GM20431 (cell line): Measurements from ENCODE around the gene RCL1.
"Not testable (repeated sequence)": the region's sequence is repeated elsewhere in the genome, so short reads cannot be mapped to it uniquely, and the experiment has no call there.

Experiments
- in situ Hi-C: fragments of 300-500 bp; cut with MseI, MboI; formaldehyde crosslinking; loops from one replicate; pipeline ENCODE4 v1.15.0; 2020; ENCODE audit warnings: low sequenced_read_pairs; ENCODE audit not compliant: unreplicated experiment

The RCL1 gene

DNA sequence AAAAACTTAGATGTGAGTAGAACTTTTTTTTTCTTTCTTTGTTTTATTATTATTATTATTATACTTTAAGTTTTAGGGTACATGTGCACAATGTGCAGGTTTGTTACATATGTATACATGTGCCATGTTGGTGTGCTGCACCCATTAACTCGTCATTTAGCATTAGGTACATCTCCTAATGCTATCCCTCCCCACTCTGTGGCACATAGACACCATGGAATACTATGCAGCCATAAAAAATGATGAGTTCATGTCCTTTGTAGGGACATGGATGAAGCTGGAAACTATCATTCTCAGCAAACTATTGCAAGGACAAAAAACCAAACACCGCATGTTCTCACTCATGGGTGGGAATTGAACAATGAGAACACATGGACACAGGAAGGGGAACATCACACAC lies 17.8 kb upstream of the RCL1 start:
- in situ Hi-C loops, result loop anchor here (25.0 kb wide), 2 partner anchors 162 to 662 kb away; partner anchors contain the start of gene PLGRKT

DNA sequence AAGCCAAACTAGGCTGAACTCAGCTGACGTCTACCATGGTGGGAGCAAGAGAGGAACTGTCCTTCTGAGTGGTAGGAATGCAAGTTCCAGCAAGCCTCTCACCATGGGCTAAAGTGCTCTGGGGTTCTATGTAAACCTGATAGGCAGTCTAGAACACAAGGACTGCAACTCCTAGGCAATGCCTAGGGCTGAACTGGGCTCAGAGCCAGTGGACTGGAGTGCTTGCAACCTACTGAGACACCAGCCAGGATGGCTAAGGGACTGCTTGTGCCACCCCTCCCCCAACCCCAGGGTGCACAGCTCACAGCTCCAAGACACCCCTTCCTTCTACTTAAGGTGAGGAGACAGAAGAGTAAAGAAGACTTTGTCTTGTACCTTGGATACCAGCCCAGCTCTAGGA lies 12.1 kb upstream of the RCL1 start:
- in situ Hi-C loops, result no loop called here

DNA sequence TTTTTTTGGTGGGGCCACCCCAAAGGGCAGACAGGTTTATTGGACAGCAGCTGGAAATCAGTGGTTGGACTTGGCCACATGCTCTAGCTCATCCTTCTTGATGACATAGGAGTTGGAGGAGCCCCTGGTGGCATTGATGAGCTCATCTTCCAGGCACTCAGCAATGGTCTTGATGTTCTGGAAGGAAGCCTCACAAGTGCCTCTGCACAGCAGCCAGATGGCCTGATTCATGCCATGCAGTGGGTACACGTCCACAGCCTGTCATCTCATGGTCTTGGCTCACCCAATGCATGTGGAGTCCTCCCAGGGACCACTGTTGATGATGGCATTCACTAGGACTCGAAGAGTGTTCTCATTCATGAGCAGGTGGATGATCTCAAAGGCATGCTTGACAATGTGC lies 11.3 kb upstream of the RCL1 start:
- in situ Hi-C loops, result no loop called here

DNA sequence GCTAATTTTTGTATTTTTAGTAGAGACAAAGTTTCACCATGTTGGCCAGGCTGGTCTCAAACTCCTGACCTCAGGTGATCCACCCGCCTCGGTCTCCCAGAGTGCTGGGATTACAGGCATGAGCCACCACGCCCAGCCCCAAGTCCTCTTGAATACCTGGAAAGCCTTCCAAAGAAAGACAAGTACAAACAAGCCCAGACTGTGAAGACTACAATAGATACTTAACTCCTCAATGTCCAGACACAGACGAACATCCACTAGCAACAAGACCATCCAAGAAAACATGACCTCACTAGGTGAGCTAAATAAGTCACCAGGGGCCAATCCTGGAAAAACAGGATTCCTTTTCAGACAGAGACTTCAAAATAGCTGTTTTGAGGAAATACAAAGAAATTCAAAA lies 9.6 kb upstream of the RCL1 start:
- in situ Hi-C loops, result not testable (repeated sequence)

DNA sequence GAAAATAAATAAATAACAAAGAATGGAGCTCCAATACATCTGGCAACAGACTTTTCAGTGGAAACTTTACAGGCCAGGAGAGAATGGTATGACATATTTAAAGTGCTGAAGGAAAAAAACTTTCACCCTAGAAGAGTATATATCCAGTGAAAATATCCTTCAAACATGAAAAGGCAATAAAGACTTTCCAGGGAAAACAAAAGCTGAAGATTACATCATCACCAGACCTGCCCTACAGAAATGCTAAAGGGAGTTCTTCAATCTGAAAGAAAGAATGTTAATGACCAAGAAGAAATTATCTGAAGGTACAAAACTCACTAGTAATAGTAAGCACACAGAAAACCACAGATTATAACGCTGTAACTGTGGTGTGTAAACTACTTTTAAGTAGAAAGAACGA lies 8.3 kb upstream of the RCL1 start:
- in situ Hi-C loops, result no loop called here

DNA sequence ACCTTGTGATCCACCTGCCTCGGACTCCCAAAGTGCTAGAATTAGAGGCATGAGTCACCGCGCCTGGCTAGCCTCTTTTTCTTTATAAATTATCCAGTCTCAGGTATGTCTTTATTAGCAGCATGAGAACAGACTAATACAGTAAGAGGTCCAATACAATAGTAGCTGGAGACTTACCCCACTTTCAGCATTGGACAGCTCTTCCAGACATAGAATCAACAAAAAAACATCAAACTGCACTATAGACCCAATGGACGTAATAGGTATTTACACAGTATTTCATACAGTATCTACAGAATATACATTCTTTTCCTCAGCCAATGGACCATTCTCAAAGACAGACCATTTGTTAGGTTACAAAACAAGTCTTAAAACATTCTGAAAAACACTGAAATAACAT lies 6.1 kb upstream of the RCL1 start:
- in situ Hi-C loops, result no loop called here

DNA sequence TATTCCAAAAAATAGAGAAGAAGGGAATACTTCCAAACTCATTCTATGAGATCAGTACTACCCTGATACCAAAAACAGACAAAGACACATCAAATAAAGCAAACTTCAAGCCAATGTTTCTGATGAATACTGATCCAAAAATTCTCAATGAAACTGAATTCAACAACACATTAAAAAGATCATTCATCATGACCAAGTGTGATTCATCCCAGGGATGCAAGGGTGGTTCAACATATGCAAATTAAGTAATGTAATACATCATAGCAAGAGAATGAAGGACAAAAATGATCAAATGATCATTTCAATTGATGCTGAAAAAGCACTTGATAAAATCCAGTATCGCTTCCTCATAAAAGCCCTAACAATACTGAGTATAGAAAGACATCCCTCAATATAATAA lies 4.9 kb upstream of the RCL1 start:
- in situ Hi-C loops, result no loop called here

DNA sequence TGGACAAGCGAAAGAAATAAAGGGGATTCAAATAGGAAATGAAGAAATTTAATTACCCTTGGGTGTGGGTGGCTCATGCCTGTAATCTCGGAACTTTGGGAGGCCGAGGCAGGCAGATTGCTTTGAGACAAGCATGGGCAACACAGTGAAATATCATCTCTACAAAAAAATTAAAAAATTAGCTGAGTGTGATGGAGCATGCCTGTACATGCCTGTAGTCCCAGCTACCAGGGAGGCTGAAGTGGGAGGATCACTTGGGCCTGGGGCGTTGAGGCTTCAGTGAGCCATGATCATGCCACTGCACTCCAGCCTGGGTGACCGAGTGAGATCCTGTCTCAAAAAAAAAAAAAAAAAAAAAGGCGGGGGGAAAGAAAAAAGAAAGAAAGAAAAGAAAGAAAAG lies 4.0 kb upstream of the RCL1 start:
- in situ Hi-C loops, result no loop called here

DNA sequence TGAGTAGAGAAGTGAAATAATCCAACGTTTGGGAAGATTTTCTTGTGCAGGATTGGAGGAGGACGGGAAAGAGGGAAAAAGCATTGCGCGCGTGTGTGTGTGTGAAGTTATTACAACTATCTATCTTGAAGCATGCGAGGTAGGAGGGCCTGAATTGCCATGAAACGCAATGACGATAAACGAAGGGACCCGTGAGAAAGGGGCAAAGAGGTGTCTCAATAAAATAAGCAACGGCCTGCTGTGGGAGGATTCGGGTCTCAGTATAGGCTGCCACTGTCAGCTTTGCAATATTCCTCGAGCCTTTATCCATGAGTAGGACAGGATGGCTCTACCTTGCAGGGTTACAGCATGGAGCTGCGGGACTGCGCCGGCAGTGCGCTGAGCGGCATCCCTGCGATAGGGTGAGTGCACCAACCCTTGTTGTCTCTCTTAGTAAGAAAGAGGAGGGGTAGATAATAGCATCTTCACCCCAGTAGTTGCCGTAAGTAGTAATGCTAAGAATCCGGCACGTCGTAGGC lies 631 bp upstream of the RCL1 start:
- in situ Hi-C loops, result no loop called here

DNA sequence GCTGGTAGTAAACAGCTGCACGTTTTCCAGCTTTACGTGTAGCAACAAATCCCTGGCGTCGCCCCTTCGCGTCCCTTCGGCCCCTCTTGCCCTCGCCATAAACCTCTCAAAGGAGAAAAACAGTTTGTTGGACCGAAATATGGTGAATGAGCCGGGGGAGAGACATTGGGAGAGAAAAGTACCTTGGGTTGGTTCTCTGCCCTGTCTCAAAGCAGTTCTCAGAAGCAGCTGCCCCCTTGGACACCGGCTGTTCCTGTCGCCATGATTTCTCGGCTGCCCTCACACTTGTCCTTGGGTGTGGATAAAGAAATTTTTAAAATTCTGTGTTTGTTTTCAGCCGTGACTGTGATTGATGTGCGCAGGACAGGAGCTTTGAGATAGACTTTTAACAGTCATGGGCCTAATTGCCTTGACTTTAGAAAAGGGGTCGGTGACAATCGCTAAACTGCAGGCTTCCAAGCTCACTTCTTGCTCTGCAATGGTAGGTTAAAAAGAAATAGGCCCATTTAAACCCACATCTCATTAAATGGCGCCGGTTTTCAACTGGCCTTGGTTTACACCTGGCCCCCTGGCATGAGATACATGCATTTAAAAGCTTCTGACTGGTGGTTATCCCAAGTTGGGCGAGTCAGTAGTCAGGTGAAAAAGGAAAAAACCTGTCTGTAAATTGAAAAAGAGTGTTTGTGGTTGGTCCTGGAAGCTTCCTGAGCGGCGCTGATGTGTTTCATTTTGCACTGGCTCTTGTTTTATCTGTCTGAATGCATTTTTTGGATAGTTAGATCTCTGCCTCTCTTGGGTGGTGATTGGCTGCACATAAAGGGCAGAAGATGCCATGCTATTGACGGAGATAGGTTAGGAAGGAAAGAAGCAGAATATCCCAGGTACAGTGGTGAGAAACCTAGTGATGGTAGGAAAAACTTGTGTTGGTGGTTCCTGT lies 983 bp downstream of the RCL1 start:
- in situ Hi-C loops, result no loop called here

DNA sequence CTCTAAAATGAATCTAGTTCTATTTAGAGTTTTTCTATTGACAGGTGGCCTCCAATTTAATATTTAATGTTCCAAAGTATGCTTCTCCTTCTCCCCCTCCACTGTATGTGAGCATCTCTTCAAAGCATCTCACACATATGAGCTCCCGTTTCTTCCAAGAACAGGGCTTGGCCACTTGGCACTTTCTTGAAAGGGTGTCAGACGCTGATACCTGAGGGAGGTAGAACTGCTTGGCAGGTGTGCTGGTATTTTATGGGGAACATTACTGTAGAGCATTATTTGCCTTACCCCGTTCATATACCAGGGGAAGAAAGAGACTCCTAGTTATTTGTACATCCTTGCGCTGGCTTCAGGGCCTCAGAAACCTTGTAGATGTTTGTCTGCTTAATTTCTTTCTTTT lies 1.9 kb downstream of the RCL1 start:
- in situ Hi-C loops, result no loop called here

DNA sequence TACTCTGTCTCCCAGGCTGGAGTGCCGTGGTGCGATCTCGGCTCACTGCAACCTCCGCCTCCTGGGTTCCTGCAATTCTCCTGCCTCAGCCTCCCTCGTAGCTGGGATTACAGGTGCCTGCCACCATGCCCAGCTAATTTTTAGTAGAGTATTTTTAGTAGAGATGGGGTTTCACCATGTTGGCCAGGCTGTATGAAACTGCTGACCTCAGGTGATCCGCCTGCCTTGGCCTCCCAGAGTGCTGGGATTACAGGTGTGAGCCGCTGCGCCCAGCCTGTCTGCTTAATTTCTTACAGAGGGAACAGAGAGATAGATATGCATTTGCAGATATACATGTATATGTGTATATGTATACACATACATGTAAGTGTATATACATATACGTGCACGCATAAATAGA lies 2.4 kb downstream of the RCL1 start:
- in situ Hi-C loops, result not testable (repeated sequence)

DNA sequence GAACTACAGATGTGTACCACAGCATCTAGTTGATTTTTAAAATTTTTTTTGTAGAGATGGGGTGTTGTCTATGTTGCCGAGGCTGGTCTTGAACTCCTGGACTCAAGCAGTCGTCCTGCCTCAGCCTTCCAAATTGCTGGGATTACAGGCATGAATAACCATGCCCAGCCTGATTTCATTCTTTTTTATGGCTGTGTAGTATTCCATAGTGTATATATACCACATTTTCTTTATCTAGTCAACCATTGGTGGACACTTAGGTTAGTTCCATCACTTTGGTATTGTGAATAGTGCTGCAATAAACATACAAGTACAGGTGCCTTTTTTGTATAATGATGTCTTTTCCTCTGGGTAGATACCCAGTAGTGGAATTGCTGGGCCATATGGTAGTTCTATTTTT lies 3.8 kb downstream of the RCL1 start:
- in situ Hi-C loops, result no loop called here

DNA sequence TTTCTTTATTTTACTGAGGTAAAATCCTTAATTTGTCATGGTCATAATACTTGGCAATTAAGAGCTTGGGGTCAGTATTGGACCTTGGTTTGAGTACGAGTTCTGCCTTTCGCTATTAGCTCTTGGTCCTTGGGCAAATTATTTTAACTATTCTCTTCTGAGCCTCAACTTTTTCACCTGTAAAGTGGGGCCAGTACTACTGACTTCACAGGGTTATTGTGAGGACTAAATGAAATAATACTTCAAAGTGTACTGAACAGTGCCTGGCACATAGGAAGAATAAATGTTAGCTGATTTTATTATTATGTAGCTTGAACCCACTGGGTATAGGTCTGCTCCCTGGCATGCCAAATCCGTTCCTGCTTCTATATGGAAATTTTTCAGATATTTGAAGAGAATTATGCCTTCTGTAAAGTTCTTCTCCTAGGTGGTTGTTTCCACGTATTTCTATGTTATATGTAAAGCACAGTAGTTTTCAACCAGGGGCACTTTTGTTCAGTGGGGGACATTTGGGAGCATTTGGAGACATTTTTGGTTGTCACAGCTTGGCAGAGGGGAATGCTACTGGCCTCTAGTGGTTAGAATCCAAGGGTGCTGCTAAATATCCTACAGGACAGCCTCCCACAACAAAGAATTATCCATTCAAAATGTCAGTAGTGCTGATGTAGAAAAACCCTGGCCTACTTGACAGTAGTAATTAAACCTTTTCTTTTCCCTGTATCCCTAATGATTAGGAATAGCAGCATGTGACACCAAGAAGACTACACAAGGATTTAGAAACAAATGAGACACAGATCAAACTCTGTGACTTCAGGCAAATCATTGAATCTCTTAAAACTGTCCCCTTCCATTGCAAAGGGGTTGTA lies 4.5 kb downstream of the RCL1 start:
- in situ Hi-C loops, result no loop called here

DNA sequence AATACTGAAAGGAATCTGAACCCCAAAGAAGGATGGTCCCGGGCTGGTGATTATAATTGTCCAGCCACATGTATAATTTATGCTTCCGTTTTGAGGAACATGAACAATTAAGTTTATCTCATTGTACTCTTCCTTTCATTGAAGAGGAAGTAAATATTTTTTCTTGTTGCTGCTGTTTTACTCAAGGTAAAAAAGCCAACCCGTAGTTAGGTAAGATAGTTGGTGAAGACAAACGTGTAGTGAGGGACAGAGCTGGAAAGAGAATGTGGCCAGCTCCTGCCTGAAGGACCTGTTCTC lies 5.1 kb downstream of the RCL1 start:
- in situ Hi-C loops, result no loop called here

DNA sequence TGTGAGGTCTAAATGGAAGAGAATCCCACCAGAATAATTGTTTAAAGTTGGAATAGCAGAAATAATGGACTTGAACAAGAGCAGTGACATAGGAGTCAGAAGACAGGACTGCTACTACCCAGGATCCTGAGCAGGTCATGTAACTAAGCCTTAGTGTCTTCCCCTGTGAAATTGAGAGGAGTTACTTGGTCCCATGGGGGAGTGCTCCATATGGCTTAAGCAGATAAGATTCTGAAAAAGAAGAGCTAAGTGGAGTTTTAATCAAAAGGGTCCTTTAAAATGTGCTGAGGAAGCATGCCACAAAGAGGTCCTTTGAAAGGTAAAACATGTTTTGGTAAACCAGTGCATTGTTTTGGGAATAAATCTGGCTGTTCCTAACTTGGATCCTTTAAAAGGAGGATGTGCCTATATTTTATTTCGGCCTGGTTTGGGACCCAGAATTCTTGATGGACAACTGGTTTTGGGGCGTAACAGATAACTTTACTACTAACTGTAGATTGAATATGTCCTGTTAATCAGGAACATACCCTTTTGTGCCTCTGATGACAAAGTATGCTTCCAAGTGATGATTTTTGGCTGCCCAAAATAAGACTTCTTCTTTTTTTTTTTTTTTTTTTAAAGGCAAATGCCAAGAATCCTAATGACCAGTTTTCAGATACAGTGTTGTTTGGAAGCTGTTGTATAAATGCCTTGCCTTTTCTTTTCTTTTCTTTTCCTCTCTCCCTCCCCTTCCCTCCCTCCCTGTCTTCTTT lies 5.7 kb downstream of the RCL1 start:
- in situ Hi-C loops, result no loop called here

DNA sequence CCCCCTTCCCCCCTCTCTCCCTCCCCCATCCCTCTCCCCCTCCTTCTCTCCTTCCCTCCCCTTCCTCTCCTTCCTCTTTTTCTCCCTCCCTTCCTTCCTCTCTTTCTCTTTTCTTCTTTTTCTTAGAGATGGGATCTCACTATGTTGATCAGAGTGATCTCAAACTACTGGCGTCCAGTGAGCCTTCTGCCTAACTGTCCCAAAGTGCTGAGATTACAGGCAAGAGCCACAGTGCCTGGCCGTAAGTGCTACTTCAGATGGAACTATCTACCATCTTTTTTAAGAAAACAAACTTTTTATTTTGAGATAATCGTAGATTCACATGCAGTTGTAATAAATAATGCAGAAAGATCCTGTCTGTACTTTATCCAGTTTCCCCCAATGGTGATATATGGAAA lies 6.3 kb downstream of the RCL1 start:
- in situ Hi-C loops, result no loop called here

DNA sequence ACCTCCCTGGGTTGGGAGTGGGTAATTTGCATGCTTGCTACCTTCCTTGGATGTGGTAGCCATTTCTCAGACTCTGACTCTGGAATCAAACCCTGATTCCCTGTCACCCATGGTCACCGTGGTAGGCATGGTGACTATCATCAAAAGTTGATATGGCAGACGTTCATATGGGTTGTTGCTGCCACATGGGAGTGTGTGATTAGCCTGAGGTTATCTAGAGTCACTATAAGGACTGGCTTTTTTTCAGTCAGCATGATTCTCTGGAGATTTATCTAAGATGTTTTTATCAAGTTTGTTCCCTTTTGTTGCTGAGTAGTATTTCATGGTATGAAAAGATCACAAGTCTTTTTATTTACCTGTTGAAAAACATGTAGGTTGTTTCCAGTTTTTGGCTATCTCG lies 7.0 kb downstream of the RCL1 start:
- in situ Hi-C loops, result no loop called here

DNA sequence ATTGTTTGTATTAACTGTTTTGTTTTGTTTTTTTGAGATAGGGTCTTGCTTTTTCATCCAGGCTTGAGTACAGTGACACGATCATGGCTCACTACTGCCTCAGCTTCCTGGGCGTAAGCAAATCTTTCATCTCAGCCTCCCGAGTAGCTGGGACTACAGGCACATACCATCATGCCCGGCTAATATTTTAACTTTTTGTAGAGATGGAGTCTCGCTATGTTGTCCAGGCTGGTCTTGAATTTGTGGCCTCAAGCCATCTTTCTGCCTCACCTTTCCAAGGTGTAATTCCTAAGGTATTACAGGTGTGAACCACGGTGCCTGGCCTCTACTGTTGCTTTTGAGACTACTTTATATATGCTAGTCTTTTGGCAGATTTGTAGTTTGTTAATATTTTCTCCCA lies 8.4 kb downstream of the RCL1 start:
- in situ Hi-C loops, result no loop called here

DNA sequence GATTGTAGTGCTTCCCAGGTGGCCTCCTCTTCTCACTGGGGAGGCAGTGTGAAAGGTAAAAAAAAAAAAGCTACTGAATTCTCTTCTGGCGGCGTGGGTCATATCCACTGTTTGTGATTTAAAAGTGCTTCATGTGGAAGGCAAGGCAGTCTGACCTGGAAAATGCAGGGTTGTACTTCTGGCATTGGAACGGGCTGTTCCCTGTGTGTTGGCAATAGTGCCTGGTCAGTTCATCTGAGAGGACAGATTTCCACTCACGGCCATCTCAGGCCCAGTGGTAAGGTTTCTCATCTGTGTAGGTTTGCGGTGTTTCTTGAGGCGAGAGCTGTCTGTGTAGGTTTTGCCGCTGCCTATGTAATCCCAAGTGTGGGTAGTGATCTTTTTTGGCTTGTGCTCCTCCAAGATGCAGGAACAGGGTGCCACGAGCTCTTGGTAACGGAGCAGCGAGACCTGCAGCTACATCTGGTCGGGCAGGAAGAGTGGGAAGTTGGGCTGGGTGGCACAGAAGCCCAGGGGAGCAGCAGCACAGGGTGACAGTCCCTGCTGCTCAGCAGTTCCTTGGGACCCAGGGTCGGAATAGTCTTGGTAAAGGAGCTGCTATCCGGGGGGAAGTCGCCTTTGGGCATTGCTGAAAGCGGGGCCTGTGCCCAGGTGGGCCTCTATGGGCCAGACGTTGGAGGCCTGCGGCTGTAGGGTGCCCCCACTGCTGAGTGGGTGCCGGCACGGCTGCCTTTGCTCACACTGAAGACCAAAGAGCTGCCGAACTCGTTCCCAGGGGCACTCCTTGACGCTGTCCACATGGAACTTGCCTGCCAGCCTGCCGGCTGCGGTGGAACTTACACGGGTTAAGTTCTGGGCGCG lies 11.2 kb downstream of the RCL1 start:
- in situ Hi-C loops, result no loop called here
